C4-2B (cell line): ENCODE results near the gene TBX4.

Experiments
- CTCF ChIP-seq: fragments of 450-650 bp; conservative IDR thresholded peaks from 2 replicates; pipeline ENCODE4 v1.5.1; 2017; ENCODE audit warnings: mild to moderate bottlenecking
- ZFX ChIP-seq: fragments of 450-650 bp; IDR thresholded peaks from 2 replicates; pipeline ENCODE4 v1.6.1; 2017

- no peak for TF ChIP-seq CTCF
- no peak for TF ChIP-seq ZFX
Measured at GRCh38 chr17:61403801-61404662, 48.2 kb upstream of the TBX4 start.
